GM12874 (cell line): ENCODE measurements around the gene BMPR1B.

Source experiments
- CTCF ChIP-seq: IDR thresholded peaks from 2 replicates; pipeline ENCODE4 v1.5.1; 2011; ENCODE audit warnings: low read depth, mild to moderate bottlenecking, control low read depth, low read length, moderate library complexity; ENCODE audit not compliant: insufficient read depth

BMPR1B gene

GRCh38 chr4:94890579-94890978 lies 132.8 kb downstream of the BMPR1B start:
- no peak for TF ChIP-seq CTCF

GRCh38 chr4:94892051-94892450 lies 134.3 kb downstream of the BMPR1B start:
- no peak for TF ChIP-seq CTCF

- TF ChIP-seq CTCF: no peak
Observed at GRCh38 chr4:94895081-94895480, 137.3 kb downstream of the BMPR1B start.

- TF ChIP-seq CTCF: no peak
Observed at GRCh38 chr4:94897023-94897422, 139.3 kb downstream of the BMPR1B start.

GRCh38 chr4:94905511-94905910 lies 147.8 kb downstream of the BMPR1B start:
- no peak for TF ChIP-seq CTCF

GRCh38 chr4:94909645-94910044 lies 151.9 kb downstream of the BMPR1B start:
- no peak for TF ChIP-seq CTCF

- TF ChIP-seq CTCF: no peak
Observed at GRCh38 chr4:94911106-94911505, 153.4 kb downstream of the BMPR1B start.

GRCh38 chr4:94912606-94913005 lies 154.9 kb downstream of the BMPR1B start:
- TF ChIP-seq CTCF: no peak
